Measurements from ENCODE around the gene DNAJB6. TPM values are rescaled to one million over a fixed set of nuclear protein-coding genes. Genes with fewer than 3 reads are reported as not detected.
A peak's percentile ranks its signal among the peaks of the same experiment; 100 is the strongest.

The DNAJB6 gene
- polyA plus RNA-seq, 3 donors: 66.6 to 117 (median 116) TPM

GRCh38 chr7:157431173-157431950, 94.6 kb downstream of the DNAJB6 start:
- no peaks in the 10 kb centered on the region for H3K36me3 ChIP-seq (replicated peaks in 1 of 2; ENCODE audit: control insufficient read depth in 1 of 2, insufficient read depth in 2 of 2, low read length in 2 of 2)
- H3K9me3 ChIP-seq (replicated peaks in 1 of 2; ENCODE audit: control insufficient read depth in 1 of 2, insufficient read depth in 1 of 2, low read length in 2 of 2): no peaks in the 10 kb centered on the region
- no peak overlapping the region for H3K27ac ChIP-seq (ENCODE audit: low read depth in 1 of 2, low read length in 2 of 2)
- no peak for DNase-seq
- no peak overlapping the region for H2AFZ ChIP-seq (ENCODE audit: insufficient read depth, low read depth, low read length, poor library complexity, severe bottlenecking)
- no peak overlapping the region for H3K9ac ChIP-seq (ENCODE audit: insufficient read depth, low read length, poor library complexity, severe bottlenecking)
- no peak overlapping the region for H3K27ac Mint-ChIP-seq
- no peaks in the 10 kb centered on the region for H3K36me3 Mint-ChIP-seq
- H3K4me3 Mint-ChIP-seq: no peak overlapping the region
- WGBS (ENCODE audit: insufficient coverage): 90% methylated on average over 25 of the region's 29 CpGs
- H3K27me3 ChIP-seq (ENCODE audit: control insufficient read depth in 2 of 2, insufficient read depth in 2 of 2, low read length in 2 of 2): no peaks in the 10 kb centered on the region
- no peaks in the 10 kb centered on the region for H4K20me1 ChIP-seq (ENCODE audit: insufficient read depth, low read length)
- peaks cover 7 to 8% of the 10 kb centered on the region in 2 donors for H3K4me1 ChIP-seq (ENCODE audit: control insufficient read depth in 1 of 2, insufficient read depth in 2 of 2, low read length in 2 of 2)
- peaks cover 4 to 7% (median 7%) of the 10 kb centered on the region in 3 donors for H3K27me3 Mint-ChIP-seq (ENCODE audit: low read depth in 3 of 3)
- intact Hi-C loops (cut with micrococcal nuclease): loop anchor here in 1 of 2 donors (5.0 kb wide), 1 partner anchor 446 kb away; no protein-coding TSS in a partner anchor
- no peak overlapping the region for H3K4me2 ChIP-seq (replicated peaks; ENCODE audit: extremely low read depth, low read length, poor library complexity, severe bottlenecking)
- TF ChIP-seq, protein P1, sequence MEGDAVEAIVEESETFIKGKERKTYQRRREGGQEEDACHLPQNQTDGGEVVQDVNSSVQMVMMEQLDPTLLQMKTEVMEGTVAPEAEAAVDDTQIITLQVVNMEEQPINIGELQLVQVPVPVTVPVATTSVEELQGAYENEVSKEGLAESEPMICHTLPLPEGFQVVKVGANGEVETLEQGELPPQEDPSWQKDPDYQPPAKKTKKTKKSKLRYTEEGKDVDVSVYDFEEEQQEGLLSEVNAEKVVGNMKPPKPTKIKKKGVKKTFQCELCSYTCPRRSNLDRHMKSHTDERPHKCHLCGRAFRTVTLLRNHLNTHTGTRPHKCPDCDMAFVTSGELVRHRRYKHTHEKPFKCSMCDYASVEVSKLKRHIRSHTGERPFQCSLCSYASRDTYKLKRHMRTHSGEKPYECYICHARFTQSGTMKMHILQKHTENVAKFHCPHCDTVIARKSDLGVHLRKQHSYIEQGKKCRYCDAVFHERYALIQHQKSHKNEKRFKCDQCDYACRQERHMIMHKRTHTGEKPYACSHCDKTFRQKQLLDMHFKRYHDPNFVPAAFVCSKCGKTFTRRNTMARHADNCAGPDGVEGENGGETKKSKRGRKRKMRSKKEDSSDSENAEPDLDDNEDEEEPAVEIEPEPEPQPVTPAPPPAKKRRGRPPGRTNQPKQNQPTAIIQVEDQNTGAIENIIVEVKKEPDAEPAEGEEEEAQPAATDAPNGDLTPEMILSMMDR (IDR thresholded peaks at IDR 0.05): no peak
- no peaks in the 10 kb centered on the region for H3K9me3 Mint-ChIP-seq
- H3K4me3 ChIP-seq (replicated peaks in 1 of 3; ENCODE audit: low read depth in 2 of 3, low read length in 3 of 3): no peak overlapping the region
- no peaks in the 10 kb centered on the region for H3K79me2 ChIP-seq (ENCODE audit: insufficient read depth, low read length)
- H3K4me1 Mint-ChIP-seq: peaks cover 12% of the 10 kb centered on the region

DNA sequence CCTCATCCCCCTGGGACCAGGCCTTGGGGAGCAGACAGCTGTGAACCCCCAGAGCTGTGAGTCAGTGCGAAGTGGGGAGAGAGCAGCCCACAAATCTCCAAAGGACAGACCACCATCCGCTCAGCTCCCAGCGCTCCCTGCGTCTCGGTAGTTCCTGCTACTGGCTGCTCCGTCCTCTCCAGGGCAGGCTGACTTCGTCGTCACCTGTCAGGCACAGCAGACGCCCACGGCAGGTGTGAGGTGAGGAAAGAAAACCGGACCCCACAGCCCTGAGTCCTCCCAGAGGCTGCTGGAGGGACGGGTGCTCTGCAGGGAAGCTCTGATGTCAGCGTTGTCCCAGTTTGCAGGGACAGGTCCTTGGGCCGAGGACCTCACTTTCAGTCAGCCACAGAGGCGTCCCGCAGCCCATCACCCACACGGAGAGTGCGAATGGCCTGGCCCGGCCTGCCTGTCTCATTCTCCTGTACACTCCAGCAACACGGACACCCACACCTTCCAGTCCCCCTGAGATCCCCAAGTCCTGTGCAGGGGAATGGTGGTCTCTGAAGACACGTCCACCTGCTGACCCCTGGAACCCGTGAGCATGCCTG, 95.2 kb downstream of the DNAJB6 start:
- Histone ChIP-seq H3K4me1 (ENCODE audit: control insufficient read depth in 1 of 2, insufficient read depth in 2 of 2, low read length in 2 of 2) (peaks cover 7 to 8% of the 10 kb centered on the region in 2 donors), H3K36me3 (replicated peaks in 1 of 2; ENCODE audit: control insufficient read depth in 1 of 2, insufficient read depth in 2 of 2, low read length in 2 of 2) (no peaks in the 10 kb centered on the region), H3K9ac (ENCODE audit: insufficient read depth, low read length, poor library complexity, severe bottlenecking) (no peak overlapping the region), H3K4me2 (replicated peaks; ENCODE audit: extremely low read depth, low read length, poor library complexity, severe bottlenecking) (peak overlapping the region; percentile 43), H2AFZ (ENCODE audit: insufficient read depth, low read depth, low read length, poor library complexity, severe bottlenecking) (no peak overlapping the region), H3K27ac (ENCODE audit: low read depth in 1 of 2, low read length in 2 of 2) (no peak overlapping the region), H3K27me3 (ENCODE audit: control insufficient read depth in 2 of 2, insufficient read depth in 2 of 2, low read length in 2 of 2) (no peaks in the 10 kb centered on the region), H3K79me2 (ENCODE audit: insufficient read depth, low read length) (no peaks in the 10 kb centered on the region), H3K9me3 (replicated peaks in 1 of 2; ENCODE audit: control insufficient read depth in 1 of 2, insufficient read depth in 1 of 2, low read length in 2 of 2) (no peaks in the 10 kb centered on the region), H4K20me1 (ENCODE audit: insufficient read depth, low read length) (no peaks in the 10 kb centered on the region), H3K4me3 (replicated peaks in 1 of 3; ENCODE audit: low read depth in 2 of 3, low read length in 3 of 3) (peak overlapping the region in 1 of 3 experiments; percentile 15)
- TF ChIP-seq, protein P1 (IDR thresholded peaks at IDR 0.05): no peak
- H3K27ac Mint-ChIP-seq: no peak overlapping the region
- H3K4me1 Mint-ChIP-seq: peaks cover 12% of the 10 kb centered on the region
- H3K27me3 Mint-ChIP-seq (ENCODE audit: low read depth in 3 of 3): peaks cover 4 to 7% (median 7%) of the 10 kb centered on the region in 3 donors
- intact Hi-C loops (cut with micrococcal nuclease): loop anchor here (2.0 to 5.0 kb wide), 2 partner anchors 443 to 445 kb away; no protein-coding TSS in a partner anchor
- no peak for DNase-seq
- 91% methylated on average over 20 of the region's 22 CpGs for WGBS (ENCODE audit: insufficient coverage)
- H3K36me3 Mint-ChIP-seq: no peaks in the 10 kb centered on the region
- no peaks in the 10 kb centered on the region for H3K9me3 Mint-ChIP-seq
- H3K4me3 Mint-ChIP-seq: peak overlapping the region in 1 of 2 donors; percentile 68
